ENCODE results near the gene SMCO3.
A peak's percentile ranks its signal among the peaks of the same experiment; 100 is the strongest.
"Not testable (repeated sequence)": the region's sequence is repeated elsewhere in the genome, so short reads cannot be mapped to it uniquely, and the experiment has no call there.

SMCO3 gene

DNA sequence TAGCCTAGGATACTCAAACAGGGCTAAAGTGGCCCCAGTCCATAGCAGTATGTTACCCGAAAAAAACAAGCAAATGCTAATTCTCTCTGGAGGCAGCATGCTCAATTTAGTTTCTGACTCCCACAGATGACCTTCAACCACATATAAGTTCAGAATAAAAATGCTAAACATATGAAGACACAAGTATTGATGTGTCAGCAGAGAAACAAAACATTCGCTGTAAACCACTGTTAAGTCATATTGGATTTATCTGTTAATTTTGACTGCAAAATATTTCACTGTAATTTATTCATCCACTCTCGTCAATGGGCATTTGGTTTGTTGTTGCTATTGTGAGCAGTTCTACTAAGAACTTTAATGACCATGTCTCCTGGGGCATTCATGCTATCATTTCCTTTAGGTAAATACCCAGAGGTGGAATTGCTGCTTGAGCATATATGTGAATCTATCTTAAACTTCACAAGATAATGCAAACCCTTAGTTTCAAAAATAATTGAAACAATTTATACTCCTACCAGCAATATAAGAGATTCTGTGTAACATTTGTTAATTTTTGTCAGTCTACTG is 47.2 kb downstream of the SMCO3 start:
- peaks cover 41% of the 10 kb centered on the region for H3F3A ChIP-seq (ENCODE audit: insufficient read depth)
- H3K36me3 ChIP-seq (ENCODE audit: low read length), result peaks cover 24% of the 10 kb centered on the region; the same call in 1 of the 2 replicates
- no peaks in the 10 kb centered on the region for H3K9me2 ChIP-seq (replicated peaks; ENCODE audit: insufficient read depth, low read length)
- H3K9ac ChIP-seq (ENCODE audit: low read length), result no peak overlapping the region
- no peaks in the 10 kb centered on the region for H3K9me3 ChIP-seq (ENCODE audit: insufficient read depth, low read length)
- H4K20me1 ChIP-seq (ENCODE audit: low read depth, low read length), result no peaks in the 10 kb centered on the region
- no peak for TF ChIP-seq EZH2phosphoT487 (conservative IDR thresholded peaks at IDR 0.05; ENCODE audit: low read length)
- TF ChIP-seq CTCF (IDR thresholded peaks at IDR 0.05; ENCODE audit: insufficient read depth, low read length, poor library complexity, severe bottlenecking), result no peak
- H3K4me2 ChIP-seq (ENCODE audit: low read depth, low read length, poor library complexity, severe bottlenecking), result no peak overlapping the region
- H2AFZ ChIP-seq (ENCODE audit: low read depth, low read length, severe bottlenecking), result no peak overlapping the region
- H3K4me3 ChIP-seq (ENCODE audit: insufficient read depth, low read length, poor library complexity, severe bottlenecking), result no peak overlapping the region
- H3K27me3 ChIP-seq (ENCODE audit: low read length), result no peaks in the 10 kb centered on the region
- H3K79me2 ChIP-seq (ENCODE audit: insufficient read depth, low read length), result peaks cover 24% of the 10 kb centered on the region
- H3K27ac ChIP-seq (ENCODE audit: low read depth, low read length), result 0 out of 2 replicates have a peak overlapping the region, but pooled peaks have one; percentile 7

- H3K4me3 ChIP-seq (ENCODE audit: insufficient read depth, low read length, poor library complexity, severe bottlenecking); H3K9me2 ChIP-seq (replicated peaks; ENCODE audit: insufficient read depth, low read length); H3K9me3 ChIP-seq (ENCODE audit: insufficient read depth, low read length); H3K9ac ChIP-seq (ENCODE audit: low read length); H3K4me2 ChIP-seq (ENCODE audit: low read depth, low read length, poor library complexity, severe bottlenecking); H3K27ac ChIP-seq (ENCODE audit: low read depth, low read length); H2AFZ ChIP-seq (ENCODE audit: low read depth, low read length, severe bottlenecking); H4K20me1 ChIP-seq (ENCODE audit: low read depth, low read length); H3K27me3 ChIP-seq (ENCODE audit: low read length): not testable (repeated sequence)
- peaks cover 24% of the 10 kb centered on the region for H3K79me2 ChIP-seq (ENCODE audit: insufficient read depth, low read length)
- H3K36me3 ChIP-seq (ENCODE audit: low read length), result peaks cover 24% of the 10 kb centered on the region; the same call in 1 of the 2 replicates
- H3F3A ChIP-seq (ENCODE audit: insufficient read depth), result peaks cover 35% of the 10 kb centered on the region
These were observed 48.0 kb downstream of the SMCO3 start for GRCh38 chr12:14766020-14766419.

DNA sequence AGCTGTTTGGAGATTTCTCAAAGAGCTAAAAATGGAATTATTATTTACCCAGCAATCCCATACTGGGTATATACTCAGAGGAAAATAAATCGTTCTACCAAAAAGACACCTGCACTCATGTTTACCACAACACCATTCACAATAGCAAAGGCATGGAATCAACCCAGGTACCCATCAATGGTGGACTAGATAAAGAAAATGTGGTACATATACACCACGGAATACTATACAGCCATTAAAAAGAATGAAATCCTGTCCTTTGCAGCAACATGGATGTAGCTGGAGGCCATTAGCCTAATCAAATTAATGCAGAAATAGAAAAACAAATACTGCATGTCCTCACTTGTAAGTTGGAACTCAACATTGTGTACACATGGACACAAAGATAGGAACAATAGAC is 48.6 kb downstream of the SMCO3 start:
- H3K79me2 ChIP-seq (ENCODE audit: insufficient read depth, low read length), result peaks cover 24% of the 10 kb centered on the region
- no peak for TF ChIP-seq EZH2phosphoT487 (conservative IDR thresholded peaks at IDR 0.05; ENCODE audit: low read length)
- TF ChIP-seq CTCF (IDR thresholded peaks at IDR 0.05; ENCODE audit: insufficient read depth, low read length, poor library complexity, severe bottlenecking), result no peak
- no peak overlapping the region for H3K4me3 ChIP-seq (ENCODE audit: insufficient read depth, low read length, poor library complexity, severe bottlenecking)
- H2AFZ ChIP-seq (ENCODE audit: low read depth, low read length, severe bottlenecking), result no peak overlapping the region
- no peak overlapping the region for H3K9ac ChIP-seq (ENCODE audit: low read length)
- no peak overlapping the region for H3K27ac ChIP-seq (ENCODE audit: low read depth, low read length)
- no peaks in the 10 kb centered on the region for H3K27me3 ChIP-seq (ENCODE audit: low read length)
- no peaks in the 10 kb centered on the region for H3K9me3 ChIP-seq (ENCODE audit: insufficient read depth, low read length)
- no peaks in the 10 kb centered on the region for H3K9me2 ChIP-seq (replicated peaks; ENCODE audit: insufficient read depth, low read length)
- H3K36me3 ChIP-seq (ENCODE audit: low read length), result peaks cover 24% of the 10 kb centered on the region; the same call in 1 of the 2 replicates
- H4K20me1 ChIP-seq (ENCODE audit: low read depth, low read length), result no peaks in the 10 kb centered on the region
- H3F3A ChIP-seq (ENCODE audit: insufficient read depth), result peaks cover 30% of the 10 kb centered on the region
- no peak overlapping the region for H3K4me2 ChIP-seq (ENCODE audit: low read depth, low read length, poor library complexity, severe bottlenecking)

- H3K27me3 ChIP-seq (ENCODE audit: low read length); H3K27ac ChIP-seq (ENCODE audit: low read depth, low read length); H3K9ac ChIP-seq (ENCODE audit: low read length); H2AFZ ChIP-seq (ENCODE audit: low read depth, low read length, severe bottlenecking); H3K4me3 ChIP-seq (ENCODE audit: insufficient read depth, low read length, poor library complexity, severe bottlenecking); H3K36me3 ChIP-seq (ENCODE audit: low read length); H3F3A ChIP-seq (ENCODE audit: insufficient read depth); H4K20me1 ChIP-seq (ENCODE audit: low read depth, low read length); H3K9me3 ChIP-seq (ENCODE audit: insufficient read depth, low read length); H3K79me2 ChIP-seq (ENCODE audit: insufficient read depth, low read length); H3K9me2 ChIP-seq (replicated peaks; ENCODE audit: insufficient read depth, low read length); H3K4me2 ChIP-seq (ENCODE audit: low read depth, low read length, poor library complexity, severe bottlenecking): not testable (repeated sequence)
These were observed 54.2 kb downstream of the SMCO3 start for GRCh38 chr12:14759711-14760280.

All from SU-DHL-6 (cell line).